Stimulated activated CD4-positive, alpha-beta T cell treated with anti-CD3 and anti-CD28 coated beads, TNF-alpha, amount 100 ng/mL, for 4 hours (primary cell): Measurements from ENCODE around the gene VTN.
A peak's percentile ranks its signal among the peaks of the same experiment; 100 is the strongest.

Experiments used
- DNase-seq, 3 experiments: peaks; one replicate each; pipeline ENCODE4 v3.0.0-alpha.2; 2020; ENCODE audit warnings: low read depth in 3 of 3

The VTN gene

GRCh38 chr17:28370035-28370743 is at the start of gene VTN:
TSS of gene VTN (minus strand) at chr17:28370307. CDS start at chr17:28370203, 104 bp downstream.
- DNase-seq = no peak

GRCh38 chr17:28416703-28417311 is 46.7 kb upstream of the VTN start:
- peak in 2 of 3 experiments; percentile 13 to 18 for DNase-seq

GRCh38 chr17:28415886-28416285 is 45.8 kb upstream of the VTN start:
- DNase-seq = no peak

GRCh38 chr17:28413804-28414203 is 43.7 kb upstream of the VTN start:
- DNase-seq = no peak

GRCh38 chr17:28412099-28412498 is 42.0 kb upstream of the VTN start:
- no peak for DNase-seq

- DNase-seq = no peak
Observed at GRCh38 chr17:28407974-28408306, 37.8 kb upstream of the VTN start.

- no peak for DNase-seq
Observed at GRCh38 chr17:28407130-28407973, 37.2 kb upstream of the VTN start.

GRCh38 chr17:28406473-28406814 is 36.3 kb upstream of the VTN start:
- DNase-seq = no peak

- peak in 2 of 3 experiments; percentile 41 to 42 for DNase-seq
Observed at GRCh38 chr17:28405632-28406472, 35.7 kb upstream of the VTN start, which contains the start of gene SLC46A1. TSS of gene SLC46A1 (minus strand) at chr17:28406212. CDS start at chr17:28406114, 98 bp downstream.

GRCh38 chr17:28404812-28405570 is 34.9 kb upstream of the VTN start:
- DNase-seq = no peak

GRCh38 chr17:28404461-28404811 is 34.3 kb upstream of the VTN start:
- DNase-seq = no peak

- no peak for DNase-seq
Observed at GRCh38 chr17:28404007-28404406, 33.9 kb upstream of the VTN start.

- no peak for DNase-seq
Observed at GRCh38 chr17:28402844-28403243, 32.7 kb upstream of the VTN start.

- no peak for DNase-seq
Observed at GRCh38 chr17:28402224-28402630, 32.1 kb upstream of the VTN start.

- DNase-seq = no peak
Observed at GRCh38 chr17:28399808-28400207, 29.7 kb upstream of the VTN start.

GRCh38 chr17:28398280-28398981 is 28.3 kb upstream of the VTN start:
- DNase-seq = no peak

GRCh38 chr17:28397687-28398279 is 27.7 kb upstream of the VTN start:
- DNase-seq = no peak

- DNase-seq = no peak
Observed at GRCh38 chr17:28397275-28397674, 27.2 kb upstream of the VTN start.

- DNase-seq = no peak
Observed at GRCh38 chr17:28396635-28397239, 26.6 kb upstream of the VTN start.

- no peak for DNase-seq
Observed at GRCh38 chr17:28395968-28396367, 25.9 kb upstream of the VTN start.
